ENCODE data around the gene APLF.
"Not testable (repeated sequence)": the region's sequence is repeated elsewhere in the genome, so short reads cannot be mapped to it uniquely, and the experiment has no call there.

The APLF gene

GRCh38 chr2:68529651-68530050, 62.3 kb downstream of the APLF start:
- DNase-seq (ENCODE audit: low spot score) = not testable (repeated sequence)

- no peak for DNase-seq (ENCODE audit: low spot score)
Observed at GRCh38 chr2:68536000-68536399, 68.6 kb downstream of the APLF start.

- no peak for DNase-seq (ENCODE audit: low spot score)
Observed at GRCh38 chr2:68537011-68537410, 69.6 kb downstream of the APLF start.

GRCh38 chr2:68537809-68538208, 70.4 kb downstream of the APLF start:
- peak; percentile 39 for DNase-seq (ENCODE audit: low spot score)

- DNase-seq (ENCODE audit: low spot score) = no peak
Observed at GRCh38 chr2:68544811-68545210, 77.4 kb downstream of the APLF start.

GRCh38 chr2:68548396-68548795, 81.0 kb downstream of the APLF start:
- no peak for DNase-seq (ENCODE audit: low spot score)

GRCh38 chr2:68553098-68553497, 85.7 kb downstream of the APLF start:
- DNase-seq (ENCODE audit: low spot score) = no peak

GRCh38 chr2:68555425-68556206, 88.2 kb downstream of the APLF start:
- not testable (repeated sequence) for DNase-seq (ENCODE audit: low spot score)

- DNase-seq (ENCODE audit: low spot score) = no peak
Observed at GRCh38 chr2:68556381-68556780, 89.0 kb downstream of the APLF start.

GRCh38 chr2:68558576-68558975, 91.2 kb downstream of the APLF start:
- DNase-seq (ENCODE audit: low spot score) = no peak

GRCh38 chr2:68559692-68560091, 92.3 kb downstream of the APLF start:
- peak; percentile 3 for DNase-seq (ENCODE audit: low spot score)

GRCh38 chr2:68560545-68560944, 93.2 kb downstream of the APLF start:
- DNase-seq (ENCODE audit: low spot score) = no peak

- no peak for DNase-seq (ENCODE audit: low spot score)
Observed at GRCh38 chr2:68561372-68561771, 94.0 kb downstream of the APLF start.

GRCh38 chr2:68562934-68563333, 95.5 kb downstream of the APLF start:
- DNase-seq (ENCODE audit: low spot score) = no peak

GRCh38 chr2:68564426-68564825, 97.0 kb downstream of the APLF start:
- no peak for DNase-seq (ENCODE audit: low spot score)

GRCh38 chr2:68565273-68565672, 97.9 kb downstream of the APLF start:
- no peak for DNase-seq (ENCODE audit: low spot score)

GRCh38 chr2:68565858-68566257, 98.5 kb downstream of the APLF start:
- DNase-seq (ENCODE audit: low spot score) = no peak

GRCh38 chr2:68566362-68566761, 99.0 kb downstream of the APLF start:
- DNase-seq (ENCODE audit: low spot score) = no peak

- DNase-seq (ENCODE audit: low spot score) = no peak
Observed at GRCh38 chr2:68568116-68568515, 100.7 kb downstream of the APLF start.

GRCh38 chr2:68569604-68570003, 102.2 kb downstream of the APLF start:
- no peak for DNase-seq (ENCODE audit: low spot score)

GRCh38 chr2:68570434-68570833, 103.0 kb downstream of the APLF start:
- DNase-seq (ENCODE audit: low spot score) = not testable (repeated sequence)

GRCh38 chr2:68574202-68574791, 106.9 kb downstream of the APLF start:
- DNase-seq (ENCODE audit: low spot score) = no peak

GRCh38 chr2:68577183-68577582, 109.8 kb downstream of the APLF start:
- DNase-seq (ENCODE audit: low spot score) = no peak

GRCh38 chr2:68579689-68580088, 112.3 kb downstream of the APLF start:
- DNase-seq (ENCODE audit: low spot score) = no peak

All from activated CD4-positive, alpha-beta T cell treated with anti-CD3 and anti-CD28 coated beads, Interleukin-2, Interleukin-4, amounts not matched to agents 100 ng/mL and 50 ng/mL, durations not matched to agents 16 hours and 8 hours (primary cell).